SJSA1 (cell line): ENCODE data around the gene ZDHHC8. TPM values are rescaled to one million over a fixed set of nuclear protein-coding genes. Genes with fewer than 3 reads are reported as not detected.

ENCODE experiments used
- DNase-seq, 2 experiments: peaks; one replicate each; pipeline ENCODE4 v3.0.0-alpha.2; 2015 to 2020; ENCODE audit warnings: low spot score in 2 of 2, low read depth in 1 of 2
- H3K27ac ChIP-seq: fragments of 250-450 bp; sonication (Bioruptor Pico); 2 replicates; pipeline ENCODE4 v1.5.1; 2020; ENCODE audit warnings: mild to moderate bottlenecking, moderate library complexity
- H3K27me3 ChIP-seq: fragments of 250-450 bp; sonication (Bioruptor Pico); replicated peaks from 2 replicates; pipeline ENCODE4 v1.5.1; 2020; ENCODE audit warnings: mild to moderate bottlenecking, moderate library complexity
- H3K36me3 ChIP-seq: fragments of 250-450 bp; sonication (Bioruptor Pico); 2 replicates; pipeline ENCODE4 v1.5.1; 2020; ENCODE audit warnings: mild to moderate bottlenecking
- H3K4me1 ChIP-seq: fragments of 250-450 bp; sonication (Bioruptor Pico); replicated peaks from 2 replicates; pipeline ENCODE4 v1.6.1; 2021; ENCODE audit warnings: mild to moderate bottlenecking
- H3K4me3 ChIP-seq: fragments of 250-450 bp; sonication (Bioruptor Pico); 2 replicates; pipeline ENCODE4 v1.5.1; 2020; ENCODE audit warnings: mild to moderate bottlenecking
- H3K9me3 ChIP-seq: fragments of 250-450 bp; sonication (Bioruptor Pico); replicated peaks from 2 replicates; pipeline ENCODE4 v1.5.1; 2020; ENCODE audit warnings: mild to moderate bottlenecking
- total RNA-seq: library from RNA; depleted of rRNA; stranded (reverse); fragments of >200 nt; shearing (Covaris generic); gene quantifications from 2 replicates; pipeline ENCODE4 v1.2.3, GENCODE V29; 2014

ZDHHC8 gene
- total RNA-seq, 1 experiment from 2014 or later, result 9.0 TPM

DNA sequence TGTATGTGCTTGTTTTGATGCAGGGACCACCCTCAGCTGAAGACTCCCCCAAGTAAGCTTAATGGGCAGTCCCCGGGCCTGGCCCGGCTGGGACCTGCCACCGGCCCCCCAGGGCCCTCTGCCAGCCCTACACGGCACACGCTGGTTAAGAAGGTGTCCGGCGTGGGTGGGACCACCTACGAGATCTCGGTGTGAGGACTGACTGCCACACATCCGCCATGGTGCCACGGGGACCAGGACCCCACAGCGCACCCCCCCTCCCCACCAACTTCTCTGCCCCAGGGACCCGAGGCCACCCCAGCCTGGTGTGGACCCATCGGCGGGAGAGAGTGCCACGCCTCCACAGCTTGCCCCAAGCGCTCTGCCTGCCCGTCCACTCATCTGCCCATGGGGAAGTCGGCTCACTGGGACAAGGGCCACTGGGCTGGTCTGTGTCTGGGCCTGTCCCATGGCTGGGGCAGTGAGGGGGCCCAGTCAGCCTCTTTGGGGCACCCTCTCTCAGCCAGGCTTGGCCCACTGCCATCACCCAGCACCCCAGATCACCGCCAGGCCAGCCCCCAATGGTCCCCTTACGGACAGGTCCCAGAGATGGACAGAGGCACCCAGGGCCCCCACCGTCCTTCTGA, 13.7 kb downstream of the ZDHHC8 start:
- Histone ChIP-seq H3K36me3 (peaks cover 4% of the 10 kb centered on the region; the same call in 1 of the 2 replicates), H3K4me1 (peaks cover 11% of the 10 kb centered on the region), H3K27me3 (no peaks in the 10 kb centered on the region), H3K4me3 (no peak overlapping the region), H3K9me3 (no peaks in the 10 kb centered on the region), H3K27ac (no peak overlapping the region)
- DNase-seq, result no peak

- peaks cover 4% of the 10 kb centered on the region; the same call in 1 of the 2 replicates for H3K36me3 ChIP-seq
- peaks cover 11% of the 10 kb centered on the region for H3K4me1 ChIP-seq
- H3K27ac ChIP-seq, result no peak overlapping the region
- no peak for DNase-seq
- no peaks in the 10 kb centered on the region for H3K9me3 ChIP-seq
- H3K27me3 ChIP-seq, result no peaks in the 10 kb centered on the region
- no peak overlapping the region for H3K4me3 ChIP-seq
Measured at GRCh38 chr22:20145832-20146223, 14.2 kb downstream of the ZDHHC8 start.

DNA sequence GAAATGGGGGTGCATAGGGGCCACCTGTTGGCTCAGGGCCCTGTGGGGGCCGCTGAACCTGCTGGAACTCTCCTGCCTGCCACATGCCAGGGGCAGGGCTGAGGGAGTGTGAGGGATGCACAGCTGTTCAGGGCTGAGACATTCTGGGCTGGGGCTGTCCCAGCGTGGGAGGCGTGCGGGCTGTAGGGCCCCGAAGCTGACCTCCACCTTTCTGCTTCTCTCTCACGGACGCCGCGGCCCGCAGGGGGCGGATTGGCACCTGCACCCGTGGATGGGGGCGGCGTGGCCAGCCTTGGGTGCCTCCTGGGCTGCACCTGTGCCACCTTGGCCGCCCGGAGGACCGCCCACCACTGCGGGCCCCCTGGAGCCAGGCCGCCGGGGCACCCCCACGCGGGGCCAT, 15.2 kb downstream of the ZDHHC8 start:
- Histone ChIP-seq H3K4me3 (no peak overlapping the region), H3K9me3 (no peaks in the 10 kb centered on the region), H3K4me1 (peaks cover 4% of the 10 kb centered on the region), H3K36me3 (peaks cover 4% of the 10 kb centered on the region; the same call in 1 of the 2 replicates), H3K27ac (no peak overlapping the region), H3K27me3 (no peaks in the 10 kb centered on the region)
- no peak for DNase-seq

- no peak for DNase-seq
- Histone ChIP-seq H3K36me3 (peaks cover 4% of the 10 kb centered on the region; the same call in 1 of the 2 replicates), H3K4me1 (no peaks in the 10 kb centered on the region)
Measured at GRCh38 chr22:20147237-20147988, 15.8 kb downstream of the ZDHHC8 start.

GRCh38 chr22:20148414-20148813, 16.8 kb downstream of the ZDHHC8 start:
- no peaks in the 10 kb centered on the region for H3K27me3 ChIP-seq
- no peak overlapping the region for H3K27ac ChIP-seq
- H3K36me3 ChIP-seq, result peaks cover 2% of the 10 kb centered on the region; the same call in 1 of the 2 replicates
- no peak for DNase-seq
- H3K9me3 ChIP-seq, result no peaks in the 10 kb centered on the region
- no peaks in the 10 kb centered on the region for H3K4me1 ChIP-seq
- no peak overlapping the region for H3K4me3 ChIP-seq

More at GRCh38 chr22:20147237-20147988, 15.8 kb downstream of the ZDHHC8 start:
- H3K27me3 ChIP-seq, result no peaks in the 10 kb centered on the region
- H3K27ac ChIP-seq, result no peak overlapping the region
- no peak overlapping the region for H3K4me3 ChIP-seq
- no peaks in the 10 kb centered on the region for H3K9me3 ChIP-seq

GRCh38 chr22:20149257-20150250, 17.9 kb downstream of the ZDHHC8 start:
- peaks cover 5% of the 10 kb centered on the region for H3K4me1 ChIP-seq
- no peak overlapping the region for H3K4me3 ChIP-seq
- no peaks in the 10 kb centered on the region for H3K36me3 ChIP-seq
- H3K9me3 ChIP-seq, result no peaks in the 10 kb centered on the region
- no peak overlapping the region for H3K27ac ChIP-seq
- no peak for DNase-seq
- no peaks in the 10 kb centered on the region for H3K27me3 ChIP-seq

DNA sequence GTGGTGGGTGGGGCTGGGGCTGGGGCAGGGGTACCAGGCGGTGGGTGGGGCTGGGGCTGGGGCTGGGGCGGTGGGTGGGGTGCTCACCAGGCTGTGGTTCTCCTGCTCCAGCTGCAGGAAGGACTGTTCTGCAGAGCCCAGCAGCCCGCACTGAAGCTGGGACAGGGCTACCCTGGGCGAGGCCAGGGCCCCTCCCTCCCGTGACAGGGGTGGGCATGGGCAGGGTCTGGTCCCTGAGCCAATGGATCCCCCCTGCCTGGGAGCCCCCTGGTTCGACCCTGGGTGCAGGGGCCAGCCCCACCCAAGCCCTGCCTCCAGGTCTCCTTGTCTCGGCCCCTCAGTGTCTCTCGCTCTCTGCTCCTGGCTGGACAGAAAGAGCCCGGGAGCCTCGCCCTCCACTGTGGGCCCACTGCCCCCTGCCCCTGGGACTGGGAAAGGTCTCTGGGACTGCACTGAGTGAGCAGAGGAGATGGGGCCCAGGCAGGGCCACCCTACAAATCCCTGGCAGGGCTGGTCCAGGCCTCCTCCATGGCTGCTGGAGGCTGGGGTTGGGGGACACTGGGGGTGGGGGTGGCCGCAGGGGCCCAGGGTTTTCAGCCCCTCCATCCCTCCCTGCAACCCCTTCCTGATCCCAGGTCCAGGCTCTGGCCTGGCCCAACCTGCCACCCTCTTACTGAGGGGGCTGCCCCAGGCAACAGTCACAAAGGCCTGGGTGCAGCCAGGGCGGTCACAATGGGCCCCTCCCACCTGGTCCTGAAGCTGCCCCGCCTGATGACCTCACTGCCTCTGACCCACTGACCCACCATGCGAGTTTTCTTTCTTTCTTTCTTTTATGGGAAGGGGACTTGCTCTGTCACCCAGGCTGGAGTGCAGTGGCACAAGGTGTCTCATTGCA, 19.0 kb downstream of the ZDHHC8 start, which contains the start of gene CCDC188:
CCDC188 (minus strand) TSS at position 675 of the 895 bp plus-strand sequence; CDS start at position 606, 69 bp downstream.
- no peak for DNase-seq
- H3K27me3 ChIP-seq, result no peaks in the 10 kb centered on the region

GRCh38 chr22:20151276-20151588, 19.6 kb downstream of the ZDHHC8 start:
- Histone ChIP-seq H3K27ac (no peak overlapping the region), H3K9me3 (no peaks in the 10 kb centered on the region), H3K27me3 (no peaks in the 10 kb centered on the region), H3K4me3 (no peak overlapping the region), H3K4me1 (peaks cover 16% of the 10 kb centered on the region), H3K36me3 (no peaks in the 10 kb centered on the region)
- no peak for DNase-seq

More for the DNA sequence above, 19.0 kb downstream of the ZDHHC8 start, which contains the start of gene CCDC188:
- no peak within 1 kb of the TSS for H3K27ac ChIP-seq
- H3K36me3 ChIP-seq, result no peaks in the 10 kb centered on the region
- H3K9me3 ChIP-seq, result no peaks in the 10 kb centered on the region
- H3K4me3 ChIP-seq, result no peak within 1 kb of the TSS
- H3K4me1 ChIP-seq, result peaks cover 16% of the 10 kb centered on the region

DNA sequence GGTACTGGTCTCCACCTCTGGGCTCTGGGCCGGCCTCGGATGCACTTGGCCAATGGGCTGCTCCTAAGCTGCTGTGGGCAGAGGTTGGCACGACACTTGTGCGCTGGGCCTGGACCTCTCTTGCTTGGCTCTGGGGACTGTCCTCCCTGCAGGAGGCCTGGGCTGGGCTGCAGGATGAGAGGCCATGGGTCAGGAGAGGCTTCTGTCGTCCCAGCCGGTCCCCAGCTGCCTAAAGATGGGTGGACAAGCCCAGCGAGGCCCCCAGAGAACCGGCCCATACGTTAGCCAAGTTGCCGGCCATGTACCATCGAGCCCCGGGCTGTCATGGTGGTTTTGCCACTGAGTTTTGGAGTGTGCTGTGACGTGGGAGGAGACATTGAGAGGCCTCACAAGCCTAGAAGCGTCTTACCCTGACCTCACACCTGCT, 20.9 kb downstream of the ZDHHC8 start:
- DNase-seq, result no peak
- Histone ChIP-seq H3K9me3 (no peaks in the 10 kb centered on the region), H3K27ac (no peak overlapping the region), H3K27me3 (no peaks in the 10 kb centered on the region), H3K4me3 (no peak overlapping the region), H3K36me3 (no peaks in the 10 kb centered on the region), H3K4me1 (peaks cover 16% of the 10 kb centered on the region)

DNA sequence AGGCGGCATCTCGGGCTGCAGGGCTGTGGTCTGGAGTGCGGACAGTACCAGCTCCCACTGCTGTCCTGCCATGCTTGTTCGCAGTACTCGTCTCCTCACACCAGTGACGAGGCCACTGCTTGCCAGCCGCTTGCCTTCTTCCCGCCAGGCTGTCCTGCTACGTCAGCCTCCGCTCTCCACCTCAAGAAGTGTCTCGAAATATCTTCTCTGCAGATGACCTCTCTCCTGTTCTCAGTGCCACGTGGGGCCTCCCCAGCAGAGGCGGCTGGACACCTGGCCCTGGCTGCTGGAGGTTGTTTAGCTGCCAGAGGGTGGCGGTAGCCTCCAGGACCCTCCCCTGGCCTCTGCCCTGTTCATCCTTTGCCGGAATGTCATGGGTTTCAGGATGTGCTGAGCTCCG, 22.3 kb downstream of the ZDHHC8 start:
- Histone ChIP-seq H3K4me3 (no peak overlapping the region), H3K4me1 (peaks cover 16% of the 10 kb centered on the region), H3K36me3 (no peaks in the 10 kb centered on the region), H3K27ac (no peak overlapping the region), H3K27me3 (no peaks in the 10 kb centered on the region), H3K9me3 (no peaks in the 10 kb centered on the region)
- no peak for DNase-seq

DNA sequence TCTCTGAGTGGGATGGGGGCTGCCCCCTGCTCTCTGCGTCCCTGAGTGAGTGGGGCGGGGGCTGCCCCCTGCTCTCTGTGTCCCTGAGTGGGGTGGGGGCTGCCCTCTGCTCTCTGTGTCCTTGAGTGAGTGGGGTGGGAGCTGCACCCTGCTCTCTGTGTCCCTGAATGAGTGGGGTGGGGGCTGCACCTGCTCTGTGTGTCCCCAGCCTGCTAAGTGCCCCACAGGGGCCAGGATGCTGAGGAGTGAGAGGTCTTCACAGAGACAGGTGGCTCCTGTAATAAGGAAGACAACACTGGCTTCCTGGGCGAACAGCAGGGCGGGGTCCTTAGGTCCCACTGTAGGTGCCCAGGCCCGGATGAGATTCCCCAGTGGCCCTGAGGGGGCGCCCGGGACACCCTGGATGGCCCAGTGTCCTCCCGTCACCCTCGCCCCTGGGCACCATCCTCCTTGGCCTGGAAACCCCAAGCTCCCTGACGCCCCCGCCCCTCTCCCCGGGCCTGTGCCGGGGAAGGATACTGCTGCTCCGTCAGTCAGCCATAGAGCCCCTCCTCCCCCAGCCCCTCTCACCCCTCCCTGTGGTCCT, 23.1 kb downstream of the ZDHHC8 start:
- H3K9me3 ChIP-seq, result no peaks in the 10 kb centered on the region
- no peaks in the 10 kb centered on the region for H3K36me3 ChIP-seq
- no peak overlapping the region for H3K27ac ChIP-seq
- peaks cover 16% of the 10 kb centered on the region for H3K4me1 ChIP-seq
- DNase-seq, result no peak
- peak overlapping the region; percentile 31 for H3K4me3 ChIP-seq
- no peaks in the 10 kb centered on the region for H3K27me3 ChIP-seq

DNA sequence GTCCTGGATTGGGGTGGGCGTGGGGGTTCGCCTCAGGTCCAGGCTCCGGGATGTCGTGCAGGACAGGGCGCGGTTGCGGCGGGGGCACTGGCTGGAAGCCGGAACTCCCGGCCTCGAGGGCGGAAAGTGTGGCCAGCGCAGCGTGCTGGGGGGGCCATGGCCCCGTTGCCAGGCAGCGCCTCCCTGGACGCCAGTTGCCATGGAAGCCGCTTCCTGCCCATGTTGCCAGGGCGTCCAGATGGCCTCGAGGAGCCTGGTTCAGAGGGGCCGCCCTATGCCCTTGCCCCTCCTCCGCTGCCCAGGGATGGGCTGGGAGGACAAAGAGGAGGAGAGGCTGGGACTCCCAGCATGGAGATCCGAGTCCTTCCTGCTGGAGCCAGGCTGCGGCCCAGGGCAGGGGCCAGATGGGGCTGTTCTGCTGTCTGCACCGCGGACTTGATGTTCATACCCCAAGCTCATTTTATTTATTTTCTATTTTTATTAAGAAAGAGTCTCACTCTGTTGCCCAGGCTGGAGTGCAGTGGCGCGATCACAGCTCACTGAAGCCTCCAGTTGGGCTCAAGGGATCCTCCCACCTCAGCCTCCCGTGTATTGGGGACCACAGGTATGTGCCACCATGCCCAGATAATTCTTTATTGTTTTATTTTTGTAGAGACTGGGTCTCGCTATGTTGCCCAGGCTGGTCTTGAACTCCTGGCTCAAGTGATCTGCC, 23.9 kb downstream of the ZDHHC8 start:
- Histone ChIP-seq H3K4me1 (peaks cover 16% of the 10 kb centered on the region), H3K27ac (no peak overlapping the region), H3K9me3 (no peaks in the 10 kb centered on the region), H3K27me3 (no peaks in the 10 kb centered on the region), H3K36me3 (no peaks in the 10 kb centered on the region), H3K4me3 (peak overlapping the region; percentile 31)
- DNase-seq, result peak; percentile 66 to 82
